ENCODE data around the gene LPGAT1. TPM values are rescaled to one million over a fixed set of nuclear protein-coding genes. Genes with fewer than 3 reads are reported as not detected.
"Not testable (repeated sequence)": the region's sequence is repeated elsewhere in the genome, so short reads cannot be mapped to it uniquely, and the experiment has no call there.

LPGAT1 gene
- total RNA-seq, 4 donors from 2014 or later, result 26.7 to 41.4 (median 38.1) TPM

- H3K36me3 ChIP-seq, result no peaks in the 10 kb centered on the region
- H3K27me3 ChIP-seq, result no peaks in the 10 kb centered on the region
- H3K9me3 ChIP-seq, result no peaks in the 10 kb centered on the region
- 61 to 67% methylated on average over 4 of the region's 4 CpGs for WGBS, 2 donors
- DNase-seq (ENCODE audit: low spot score in 2 of 2), result no peak
- H3K4me3 ChIP-seq, result no peak overlapping the region
- TF ChIP-seq, protein P1, sequence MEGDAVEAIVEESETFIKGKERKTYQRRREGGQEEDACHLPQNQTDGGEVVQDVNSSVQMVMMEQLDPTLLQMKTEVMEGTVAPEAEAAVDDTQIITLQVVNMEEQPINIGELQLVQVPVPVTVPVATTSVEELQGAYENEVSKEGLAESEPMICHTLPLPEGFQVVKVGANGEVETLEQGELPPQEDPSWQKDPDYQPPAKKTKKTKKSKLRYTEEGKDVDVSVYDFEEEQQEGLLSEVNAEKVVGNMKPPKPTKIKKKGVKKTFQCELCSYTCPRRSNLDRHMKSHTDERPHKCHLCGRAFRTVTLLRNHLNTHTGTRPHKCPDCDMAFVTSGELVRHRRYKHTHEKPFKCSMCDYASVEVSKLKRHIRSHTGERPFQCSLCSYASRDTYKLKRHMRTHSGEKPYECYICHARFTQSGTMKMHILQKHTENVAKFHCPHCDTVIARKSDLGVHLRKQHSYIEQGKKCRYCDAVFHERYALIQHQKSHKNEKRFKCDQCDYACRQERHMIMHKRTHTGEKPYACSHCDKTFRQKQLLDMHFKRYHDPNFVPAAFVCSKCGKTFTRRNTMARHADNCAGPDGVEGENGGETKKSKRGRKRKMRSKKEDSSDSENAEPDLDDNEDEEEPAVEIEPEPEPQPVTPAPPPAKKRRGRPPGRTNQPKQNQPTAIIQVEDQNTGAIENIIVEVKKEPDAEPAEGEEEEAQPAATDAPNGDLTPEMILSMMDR (IDR thresholded peaks at IDR 0.05), result no peak
- TF ChIP-seq POLR2A (IDR thresholded peaks at IDR 0.05) (no peak), EP300 (IDR thresholded peaks at IDR 0.05) (no peak)
- no peaks in the 10 kb centered on the region for H3K4me1 ChIP-seq
- H3K27ac ChIP-seq, result no peak overlapping the region
Observed at GRCh38 chr1:211726467-211726995, 104.0 kb downstream of the LPGAT1 start.

DNA sequence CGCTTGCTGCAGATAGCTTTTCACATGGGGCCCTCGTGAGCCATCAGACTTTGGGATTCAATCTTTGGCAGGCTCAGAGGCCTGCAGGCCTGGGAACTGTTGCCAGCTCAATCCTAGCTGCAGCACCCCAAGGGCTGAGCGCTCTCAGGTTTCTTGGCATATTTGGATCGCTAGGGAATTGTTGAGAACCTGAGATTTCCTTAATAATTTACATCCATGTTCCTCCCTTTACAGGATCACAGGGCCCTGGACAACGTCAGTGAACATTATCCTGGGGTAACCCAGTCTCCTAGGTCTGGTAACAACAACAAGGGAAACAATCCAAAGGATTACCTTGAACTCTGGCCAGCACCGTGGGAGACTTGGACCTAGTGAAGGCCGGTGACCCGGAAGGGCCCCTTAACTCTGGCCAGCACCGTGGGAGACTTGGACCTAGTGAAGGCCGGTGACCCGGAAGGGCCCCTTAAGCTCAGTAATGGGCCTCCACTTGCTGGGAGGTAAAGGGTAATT lies 105.8 kb downstream of the LPGAT1 start:
- Histone ChIP-seq H3K4me3 (no peak overlapping the region), H3K36me3 (no peaks in the 10 kb centered on the region), H3K27me3 (no peaks in the 10 kb centered on the region), H3K9me3 (no peaks in the 10 kb centered on the region), H3K27ac (no peak overlapping the region), H3K4me1 (no peaks in the 10 kb centered on the region)
- TF ChIP-seq POLR2A (IDR thresholded peaks at IDR 0.05), result no peak
- no peak for TF ChIP-seq EP300 (IDR thresholded peaks at IDR 0.05)
- TF ChIP-seq, protein P1 (IDR thresholded peaks at IDR 0.05), result no peak
- DNase-seq (ENCODE audit: low spot score in 2 of 2), result no peak
- WGBS, 2 donors, result 57 to 60% methylated on average over 11 of the region's 11 CpGs

- 89 to 94% methylated on average over 5 of the region's 5 CpGs for WGBS, 2 donors
- TF ChIP-seq EP300 (IDR thresholded peaks at IDR 0.05) (no peak), POLR2A (IDR thresholded peaks at IDR 0.05) (no peak)
- TF ChIP-seq, protein P1 (IDR thresholded peaks at IDR 0.05), result no peak
- H3K4me1 ChIP-seq, result no peaks in the 10 kb centered on the region
- DNase-seq (ENCODE audit: low spot score in 2 of 2), result no peak
- no peaks in the 10 kb centered on the region for H3K36me3 ChIP-seq
- no peak overlapping the region for H3K27ac ChIP-seq
- H3K9me3 ChIP-seq, result no peaks in the 10 kb centered on the region
- no peak overlapping the region for H3K4me3 ChIP-seq
- no peaks in the 10 kb centered on the region for H3K27me3 ChIP-seq
Observed at GRCh38 chr1:211723273-211723672, 107.3 kb downstream of the LPGAT1 start.

DNA sequence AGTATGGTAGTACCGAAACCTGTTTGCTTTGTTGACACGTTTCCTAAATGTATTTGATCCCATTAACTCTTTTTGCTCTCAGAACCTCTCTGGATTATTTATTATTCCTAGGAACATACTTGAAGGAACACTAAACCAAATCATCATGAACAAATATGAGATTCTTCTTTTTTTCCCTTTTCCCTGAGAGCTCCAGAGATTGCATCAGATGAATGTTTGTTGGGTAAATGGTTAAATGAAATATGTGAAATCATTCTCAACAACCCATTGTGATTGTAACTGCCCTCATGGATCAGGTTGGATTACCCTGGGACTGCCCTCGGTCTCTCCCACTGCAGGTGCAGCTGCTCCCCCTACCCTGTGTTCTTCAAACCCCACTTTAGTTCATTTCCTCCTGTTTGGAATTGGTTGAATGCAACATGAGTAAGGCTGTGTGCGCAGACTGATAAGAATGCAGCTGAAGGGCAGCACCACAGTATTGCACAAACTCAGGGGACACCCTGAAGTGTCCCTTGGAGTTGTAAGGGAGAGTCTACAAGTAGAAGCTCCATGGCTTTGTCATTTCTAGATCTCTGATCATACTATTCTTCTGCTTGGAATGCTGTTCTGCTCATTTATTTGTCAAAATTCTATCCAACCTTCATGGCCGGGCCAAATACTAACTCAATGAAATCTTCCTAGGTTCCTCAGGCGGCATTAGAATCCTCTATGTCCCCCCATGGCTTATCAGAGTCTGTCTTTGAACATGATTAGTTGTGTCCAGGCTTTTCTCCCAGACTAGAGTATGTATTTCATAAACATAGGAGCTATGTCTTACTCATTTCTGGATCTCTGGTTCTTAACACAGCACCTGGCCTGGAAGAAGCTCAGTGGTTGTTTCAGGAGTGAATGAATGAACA lies 108.0 kb downstream of the LPGAT1 start:
- H3K9me3 ChIP-seq, result no peaks in the 10 kb centered on the region
- no peak for DNase-seq (ENCODE audit: low spot score in 2 of 2)
- TF ChIP-seq, protein P1 (IDR thresholded peaks at IDR 0.05), result no peak
- TF ChIP-seq EP300 (IDR thresholded peaks at IDR 0.05) (no peak), POLR2A (IDR thresholded peaks at IDR 0.05) (no peak)
- H3K27me3 ChIP-seq, result no peaks in the 10 kb centered on the region
- no peaks in the 10 kb centered on the region for H3K36me3 ChIP-seq
- no peak overlapping the region for H3K4me3 ChIP-seq
- no peaks in the 10 kb centered on the region for H3K4me1 ChIP-seq
- 92 to 94% methylated on average over 6 of the region's 6 CpGs for WGBS, 2 donors
- H3K27ac ChIP-seq, result no peak overlapping the region

GRCh38 chr1:211716555-211716954 lies 114.0 kb downstream of the LPGAT1 start:
- not testable (repeated sequence) for H3K4me3 ChIP-seq; H3K27ac ChIP-seq; H3K27me3 ChIP-seq; DNase-seq (ENCODE audit: low spot score in 2 of 2); H3K4me1 ChIP-seq; H3K36me3 ChIP-seq; H3K9me3 ChIP-seq
- WGBS, 2 donors, result 87 to 92% methylated on average over 4 of the region's 4 CpGs
